ENCODE results near the gene MREG. TPM values are rescaled to one million over a fixed set of nuclear protein-coding genes. Genes with fewer than 3 reads are reported as not detected.

MREG gene
- total RNA-seq, 1 donor from 2014 or later = 4.0 TPM

GRCh38 chr2:215895330-215895729 is 118.0 kb downstream of the MREG start:
- Mint-ChIP-seq H3K36me3 (ENCODE audit: unreplicated experiment) (no peaks in the 10 kb centered on the region), H3K4me3 (ENCODE audit: unreplicated experiment) (no peak overlapping the region), H3K27ac (ENCODE audit: unreplicated experiment) (no peak overlapping the region), H3K4me1 (ENCODE audit: unreplicated experiment) (peaks cover 26% of the 10 kb centered on the region), H3K9me3 (ENCODE audit: unreplicated experiment) (no peaks in the 10 kb centered on the region), H3K27me3 (ENCODE audit: unreplicated experiment) (no peaks in the 10 kb centered on the region)
- TF ChIP-seq CTCF (IDR thresholded peaks at IDR 0.05) = no peak
- no peak for DNase-seq (ENCODE audit: extremely low spot score, unreplicated experiment)

Other genes with a start within 250 kb of the MREG start
- gene PECR, start 68.3 kb upstream of the MREG start, total RNA-seq = 6.6 and 9.0 TPM in 2 replicates
- gene TMEM169, start 68.4 kb upstream of the MREG start, total RNA-seq = 1.5 and 2.3 TPM in 2 replicates
- gene XRCC5, start 95.8 kb upstream of the MREG start, total RNA-seq = 224 and 234 TPM in 2 replicates